K562 (cell line): ENCODE data around the gene TIMM17B. TPM values are rescaled to one million over a fixed set of nuclear protein-coding genes. Genes with fewer than 3 reads are reported as not detected.

Source experiments
- ARID2 ChIP-seq: fragments of 450-650 bp; IDR thresholded peaks from 2 replicates; pipeline ENCODE4 v1.6.1; 2017; ENCODE audit warnings: antibody characterized with exemption, mild to moderate bottlenecking
- CTCF ChIP-seq, 3 experiments: IDR thresholded peaks in 2 of 3; conservative IDR thresholded peaks in 1 of 3; 2 replicates each; pipeline ENCODE4 v1.5.1; 2011 to 2012; ENCODE audit warnings: low read length in 3 of 3, mild to moderate bottlenecking in 3 of 3, control low read depth in 2 of 3, improper control_type of control experiment in 1 of 3, inconsistent platforms in 1 of 3, low read depth in 1 of 3, mixed read lengths in 1 of 3, moderate library complexity in 1 of 3; ENCODE audit not compliant: insufficient read depth in 2 of 3
- HBP1 ChIP-seq: fragments of 450-650 bp; formaldehyde crosslinking; IDR thresholded peaks from 2 replicates; pipeline ENCODE4 v1.4.0; 2022; ENCODE audit warnings: missing genetic modification characterization
- MLLT1 ChIP-seq, 2 experiments: fragments of 450-650 bp; IDR thresholded peaks; 2 replicates each; pipeline ENCODE4 v1.6.1; 2016
- NBN ChIP-seq: fragments of 450-650 bp; IDR thresholded peaks from 2 replicates; pipeline ENCODE4 v1.6.1; 2016; ENCODE audit warnings: low read depth, mild to moderate bottlenecking
- SMC3 ChIP-seq: conservative IDR thresholded peaks from 2 replicates; pipeline ENCODE4 v1.6.1; 2011; ENCODE audit warnings: low read depth, low read length, improper control_type of control experiment; ENCODE audit not compliant: insufficient read depth
- polyA plus RNA-seq, 8 experiments: library from polyadenylated mRNA; depleted of rRNA in 4 of 8; stranded (reverse) in 5 of 8; unstranded in 3 of 8; fragments of >200 nt; fragmentation: Nextera tagmentation in 2 of 8; fragmentation: Illumina TruSeq in 1 of 8; extraction: Ambion mirVana in 2 of 8; extraction: Trizol in 1 of 8; gene quantifications; 2 replicates each; pipeline versions ENCODE4 v1.2.1 to v1.2.3, GENCODE V29; 2011 to 2014; ENCODE audit warnings: inconsistent platforms in 1 of 8, missing spikeins in 1 of 8
- total RNA-seq, 7 experiments: library from RNA; depleted of rRNA in 6 of 7; stranded (reverse); fragments of >200 nt in 6 of 7; fragmentation: Illumina TruSeq in 2 of 7; extraction: Trizol in 2 of 7; gene quantifications; 2 replicates each; pipeline versions ENCODE4 v1.2.1 to v1.2.3, GENCODE V29; 2011 to 2021; ENCODE audit warnings: low replicate concordance in 1 of 7

Gene TIMM17B
- total and polyA plus RNA-seq, 9 of the 15 experiments (the other 6 are each of a cell fraction or from before 2014, with no cell fraction given) = 9.9 to 184 (median 115) TPM

- TF ChIP-seq MLLT1 (IDR thresholded peaks at IDR 0.05) = 0 out of 4 replicates have a peak, but pooled peaks of 1 of the 2 experiments have one; percentile 43
- peak; percentile 51; the same call in 1 of the 2 replicates for TF ChIP-seq ARID2
- peak; percentile 28 to 47 (median 44); a peak in 5 of 6 replicates for TF ChIP-seq CTCF (IDR thresholded peaks at IDR 0.05 in 2 of 3, conservative IDR thresholded peaks at IDR 0.05 in 1 of 3; ENCODE audit: insufficient read depth in 2 of 3, low read depth in 1 of 3, low read length in 3 of 3)
- TF ChIP-seq NBN = no peak
- TF ChIP-seq SMC3 = 0 out of 2 replicates have a peak, but pooled peaks have one; percentile 16
- TF ChIP-seq HBP1 (CRISPR knock-in tag) = no peak
- TF ChIP-seq, all 486 proteins: peak for 16
Measured at GRCh38 chrX:48854898-48855297, 42.7 kb downstream of the TIMM17B start (continued).
